K562 (cell line): ENCODE measurements around the gene STAT4. TPM values are rescaled to one million over a fixed set of nuclear protein-coding genes. Genes with fewer than 3 reads are reported as not detected.

Experiments used
- ATAC-seq: fragments of 200-7000 bp; cut with Tn5 transposase; 3 replicates; pipeline ENCODE4 v1.9.1; 2020; ENCODE audit warnings: moderate library complexity
- BruUV-seq: library from RNA; stranded (reverse); fragments of 400-500 nt; replicated peaks from 2 replicates; lab custom pipeline; 2021; lab: Mats Ljungman, UMichigan
- CTCF ChIA-PET: fragments of 300-600 bp; formaldehyde crosslinking; extraction: SDS; loops from one replicate; lab custom pipeline; 2021; ENCODE audit warnings: low intra/inter-chr PET ratio; lab: Yijun Ruan, JAX
- POLR2A ChIA-PET: fragments of 300-600, 350-650 bp; sonication (Branson Sonifier 250); formaldehyde crosslinking; extraction: SDS; loops from one replicate; lab custom pipeline; 2021; ENCODE audit warnings: antibody characterized with exemption, inconsistent platforms; lab: Yijun Ruan, JAX
- DNase-seq, 4 experiments: peaks; one replicate each; pipeline versions ENCODE4 v3.0.0 to v3.0.0-alpha.2; 2011 to 2018; ENCODE audit warnings: low spot score in 3 of 4, mixed read lengths in 3 of 4; ENCODE audit errors: extremely low read depth in 1 of 4
- FAIRE-seq: peaks from 2 replicates; lab custom pipeline; 2011; peaks lifted over from hg19 to GRCh38; lab: Jason Lieb, UNC
- H2AFZ ChIP-seq: 2 replicates; pipeline ENCODE4 v1.6.0; 2011; ENCODE audit warnings: low read depth, low read length, control low read depth, inconsistent platforms
- H3K27ac ChIP-seq: fragments of 200-600 bp; 3 replicates; pipeline ENCODE4 v1.8.0; 2011; ENCODE audit warnings: low read depth, mild to moderate bottlenecking, control low read depth, inconsistent platforms, low read length, moderate library complexity, mixed read lengths; ENCODE audit errors: extremely low read depth
- H3K27me3 ChIP-seq, 2 experiments: fragments of 300-600 bp in 1 of 2; 2 replicates in 1 of 2; 3 replicates in 1 of 2; pipeline versions ENCODE4 v1.6.0 to v1.8.0; 2011; ENCODE audit warnings: inconsistent platforms in 2 of 2, low read length in 2 of 2, mild to moderate bottlenecking in 1 of 2, mixed read lengths in 1 of 2, moderate library complexity in 1 of 2; ENCODE audit not compliant: control insufficient read depth in 2 of 2, insufficient read depth in 2 of 2
- H3K36me3 ChIP-seq: fragments of 300-600 bp; 3 replicates; pipeline ENCODE4 v1.8.0; 2011; ENCODE audit warnings: mild to moderate bottlenecking, low read length, inconsistent platforms; ENCODE audit not compliant: control insufficient read depth, insufficient read depth
- H3K4me1 ChIP-seq, 2 experiments: fragments of 200-600 bp in 1 of 2; replicated peaks in 1 of 2; 2 replicates in 1 of 2; 3 replicates in 1 of 2; pipeline versions ENCODE4 v1.5.1 to v1.8.0; 2011; ENCODE audit warnings: inconsistent platforms in 2 of 2, low read length in 2 of 2, mild to moderate bottlenecking in 1 of 2, mixed read lengths in 1 of 2, moderate library complexity in 1 of 2; ENCODE audit not compliant: control insufficient read depth in 2 of 2, insufficient read depth in 2 of 2
- H3K4me2 ChIP-seq: 2 replicates; pipeline ENCODE4 v1.6.1; 2011; ENCODE audit warnings: low read length, control low read depth, inconsistent platforms, mixed read lengths; ENCODE audit not compliant: insufficient read depth
- H3K4me3 ChIP-seq: fragments of 200-600 bp; sonication (generic), shearing (Covaris generic); 2 replicates; pipeline ENCODE4 v1.5.1; 2016; ENCODE audit warnings: control low read depth, inconsistent platforms
- H3K79me2 ChIP-seq: fragments of 200-600 bp; 3 replicates; pipeline ENCODE4 v1.8.0; 2011; ENCODE audit warnings: low read length, inconsistent platforms; ENCODE audit not compliant: control insufficient read depth, insufficient read depth
- H3K9ac ChIP-seq, 2 experiments: 2 replicates each; pipeline versions ENCODE4 v1.6.0 to v1.6.1; 2011; ENCODE audit warnings: low read depth in 2 of 2, low read length in 2 of 2, control low read depth in 1 of 2, inconsistent platforms in 1 of 2, mild to moderate bottlenecking in 1 of 2, mixed read lengths in 1 of 2; ENCODE audit not compliant: insufficient read depth in 1 of 2
- H3K9me1 ChIP-seq: one replicate; pipeline ENCODE4 v1.6.0; 2011; ENCODE audit warnings: inconsistent platforms, mild to moderate bottlenecking, low read length, moderate library complexity; ENCODE audit not compliant: control insufficient read depth, insufficient read depth
- H3K9me3 ChIP-seq: replicated peaks from 2 replicates; pipeline ENCODE4 v1.5.1; 2011; ENCODE audit warnings: low read depth, low read length, inconsistent platforms; ENCODE audit not compliant: control insufficient read depth, insufficient read depth
- H4K20me1 ChIP-seq: replicated peaks from 2 replicates; pipeline ENCODE4 v1.6.1; 2011; ENCODE audit warnings: low read length, inconsistent platforms, mixed read lengths; ENCODE audit not compliant: control insufficient read depth, insufficient read depth
- BRD9 ChIP-seq: fragments of 450-650 bp; IDR thresholded peaks from 2 replicates; pipeline ENCODE4 v1.6.1; 2018; ENCODE audit warnings: low read depth; ENCODE audit not compliant: partially characterized antibody
- HDAC3 ChIP-seq: fragments of 450-650 bp; IDR thresholded peaks from 2 replicates; pipeline ENCODE4 v1.6.1; 2018; ENCODE audit warnings: borderline replicate concordance, mild to moderate bottlenecking, moderate library complexity; ENCODE audit not compliant: partially characterized antibody
- ILK ChIP-seq: fragments of 450-650 bp; IDR thresholded peaks from 2 replicates; pipeline ENCODE4 v1.6.1; 2016; ENCODE audit warnings: missing genetic modification characterization, low read depth, mild to moderate bottlenecking, missing compliant biosample characterization, moderate library complexity, borderline replicate concordance
- POLR2AphosphoS2 ChIP-seq: IDR thresholded peaks from 2 replicates; pipeline ENCODE4 v1.6.1; 2012; ENCODE audit warnings: low read length, improper control_type of control experiment
- STAG1 ChIP-seq: sonication (generic); formaldehyde crosslinking; IDR thresholded peaks from 2 replicates; pipeline ENCODE4 v1.5.0; 2020; ENCODE audit warnings: missing genetic modification reagents, borderline replicate concordance
- TCFL5 ChIP-seq: fragments of 250-450 bp; sonication (Bioruptor Pico); conservative IDR thresholded peaks from 2 replicates; pipeline ENCODE4 v1.6.1; 2021; ENCODE audit warnings: mild to moderate bottlenecking, moderate library complexity, matching md5 sums
- WGBS: fragments of 100-300 bp; shearing (Covaris generic); methylation state at CpG from one replicate; pipeline ENCODE4 v1.1.6; 2016; ENCODE audit warnings: low coverage, mixed read lengths; ENCODE audit not compliant: insufficient coverage; ENCODE audit errors: missing lambda C conversion rate; 5-methylcytosine and 5-hydroxymethylcytosine counted together
- in situ Hi-C: fragments of 300-500 bp; cut with MboI; formaldehyde crosslinking; loops from 4 replicates; pipeline ENCODE4 v1.15.0; 2018; ENCODE audit warnings: inconsistent platforms, mixed read lengths
- intact Hi-C: fragments of 100-400 bp; cut with micrococcal nuclease; formaldehyde crosslinking; loops from 2 replicates; pipeline ENCODE4 v1.14.2; 2022
- polyA plus RNA-seq, 8 experiments: library from polyadenylated mRNA; depleted of rRNA in 4 of 8; stranded (reverse) in 5 of 8; unstranded in 3 of 8; fragments of >200 nt; fragmentation: Nextera tagmentation in 2 of 8; fragmentation: Illumina TruSeq in 1 of 8; extraction: Ambion mirVana in 2 of 8; extraction: Trizol in 1 of 8; gene quantifications; 2 replicates each; pipeline versions ENCODE4 v1.2.1 to v1.2.3, GENCODE V29; 2011 to 2014; ENCODE audit warnings: inconsistent platforms in 1 of 8, missing spikeins in 1 of 8
- total RNA-seq, 7 experiments: library from RNA; depleted of rRNA in 6 of 7; stranded (reverse); fragments of >200 nt in 6 of 7; fragmentation: Illumina TruSeq in 2 of 7; extraction: Trizol in 2 of 7; gene quantifications; 2 replicates each; pipeline versions ENCODE4 v1.2.1 to v1.2.3, GENCODE V29; 2011 to 2021; ENCODE audit warnings: low replicate concordance in 1 of 7
- TF ChIP-seq, protein P1 (sequence below): sonication (generic); formaldehyde crosslinking; IDR thresholded peaks from 2 replicates; pipeline ENCODE4 v1.8.1; 2022; ENCODE audit warnings: missing genetic modification reagents
- TF ChIP-seq, protein P2 (sequence below): fragments of 450-650 bp; IDR thresholded peaks from 2 replicates; pipeline ENCODE4 v1.6.1; 2014; ENCODE audit warnings: low read depth, mild to moderate bottlenecking, moderate library complexity, borderline replicate concordance
- TF ChIP-seq, protein P3 (sequence below): IDR thresholded peaks from 3 replicates; pipeline ENCODE4 v1.6.1; 2011; ENCODE audit warnings: borderline replicate concordance, mild to moderate bottlenecking, moderate library complexity; ENCODE audit not compliant: insufficient read length; ENCODE audit errors: extremely low read depth

Gene STAT4
- total and polyA plus RNA-seq, 9 of the 15 experiments (the other 6 are each of a cell fraction or from before 2014, with no cell fraction given) = 0.01 to 0.06 (median 0.03) TPM; not detected in 6

DNA sequence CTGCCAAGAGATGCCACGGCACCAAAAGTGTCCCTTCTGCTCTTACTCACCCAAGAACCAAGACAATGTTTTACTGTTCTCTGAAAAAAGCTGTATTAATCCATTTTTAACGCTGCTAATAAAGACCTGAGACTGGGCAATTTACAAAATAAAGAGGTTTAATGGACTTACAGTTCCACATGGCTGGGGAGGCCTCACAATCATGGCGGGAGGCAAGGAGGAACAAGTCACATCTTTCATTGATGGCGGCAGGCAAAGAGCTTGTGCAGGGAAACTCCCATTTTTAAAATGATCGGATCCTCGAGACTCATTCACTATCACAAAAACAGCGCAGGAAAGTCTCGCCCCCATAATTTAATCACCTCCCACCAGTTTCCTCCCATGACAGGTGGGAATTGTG lies 135.0 kb downstream of the STAT4 start:
- H3K27ac ChIP-seq = no peak overlapping the region
- H3K4me2 ChIP-seq = no peak overlapping the region
- WGBS = 77% methylated on average over 8 of the region's 8 CpGs
- ATAC-seq = no peak
- no peak overlapping the region for H3K9ac ChIP-seq
- no peaks in the 10 kb centered on the region for H3K9me1 ChIP-seq
- DNase-seq = no peak
- no TSS peak for BruUV-seq
- TF ChIP-seq STAG1 (CRISPR knock-in tag) (no peak), POLR2AphosphoS2 (no peak)
- TF ChIP-seq, protein P1, sequence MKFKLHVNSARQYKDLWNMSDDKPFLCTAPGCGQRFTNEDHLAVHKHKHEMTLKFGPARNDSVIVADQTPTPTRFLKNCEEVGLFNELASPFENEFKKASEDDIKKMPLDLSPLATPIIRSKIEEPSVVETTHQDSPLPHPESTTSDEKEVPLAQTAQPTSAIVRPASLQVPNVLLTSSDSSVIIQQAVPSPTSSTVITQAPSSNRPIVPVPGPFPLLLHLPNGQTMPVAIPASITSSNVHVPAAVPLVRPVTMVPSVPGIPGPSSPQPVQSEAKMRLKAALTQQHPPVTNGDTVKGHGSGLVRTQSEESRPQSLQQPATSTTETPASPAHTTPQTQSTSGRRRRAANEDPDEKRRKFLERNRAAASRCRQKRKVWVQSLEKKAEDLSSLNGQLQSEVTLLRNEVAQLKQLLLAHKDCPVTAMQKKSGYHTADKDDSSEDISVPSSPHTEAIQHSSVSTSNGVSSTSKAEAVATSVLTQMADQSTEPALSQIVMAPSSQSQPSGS = no peak
- TF ChIP-seq, all 486 proteins: peak for 0
- H3K4me3 ChIP-seq = no peak overlapping the region
- no peak for FAIRE-seq
- H2AFZ ChIP-seq = no peak overlapping the region
- peaks cover 27% of the 10 kb centered on the region for H3K79me2 ChIP-seq
- ChIA-PET POLR2A (no interaction called here), CTCF (no interaction called here)
- in situ Hi-C loops = no loop called here
- peaks cover 5 to 8% of the 10 kb centered on the region in 2 experiments for H3K4me1 ChIP-seq
- no peaks in the 10 kb centered on the region for H3K9me3 ChIP-seq
- intact Hi-C loops = no loop called here
- H3K36me3 ChIP-seq = peaks cover 15% of the 10 kb centered on the region
- H3K27me3 ChIP-seq = no peaks in the 10 kb centered on the region
- no peaks in the 10 kb centered on the region for H4K20me1 ChIP-seq

DNA sequence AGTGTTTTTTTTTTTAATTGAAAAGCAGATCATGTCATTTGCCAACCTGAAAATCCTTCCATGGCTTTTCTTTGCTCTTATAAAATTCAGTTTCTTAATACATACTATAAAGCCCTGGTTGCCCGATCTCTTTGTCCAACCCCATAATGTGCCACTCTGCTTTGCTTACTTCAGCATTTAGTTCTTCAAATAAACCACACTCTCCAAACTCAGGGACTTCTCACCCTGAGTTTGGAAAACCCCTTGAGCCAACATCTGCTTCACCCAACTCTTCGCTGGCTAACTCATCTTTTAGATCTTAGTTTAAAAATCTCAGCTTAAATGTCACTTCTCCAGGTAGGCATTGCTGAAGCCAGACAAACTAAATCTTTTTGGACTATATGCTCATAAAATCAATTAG lies 135.6 kb downstream of the STAT4 start:
- POLR2A ChIA-PET = interaction anchor here (1.0 to 1.2 kb wide), 2 partner anchors 8 to 10 kb away, joined by 4 to 5 read pairs; no protein-coding TSS in a partner anchor
- Histone ChIP-seq H3K9me1 (no peaks in the 10 kb centered on the region), H3K9me3 (no peaks in the 10 kb centered on the region), H3K9ac (no peak overlapping the region), H3K4me1 (peaks cover 5 to 8% of the 10 kb centered on the region in 2 experiments), H3K4me2 (no peak overlapping the region), H3K4me3 (no peak overlapping the region), H3K36me3 (peaks cover 19% of the 10 kb centered on the region), H3K27ac (no peak overlapping the region), H4K20me1 (no peaks in the 10 kb centered on the region), H2AFZ (0 out of 2 replicates have a peak overlapping the region, but pooled peaks have one; percentile 93), H3K27me3 (no peaks in the 10 kb centered on the region), H3K79me2 (peaks cover 24% of the 10 kb centered on the region)
- WGBS = 94% methylated on average over 2 of the region's 2 CpGs
- no TSS peak for BruUV-seq
- CTCF ChIA-PET = no interaction called here
- in situ Hi-C loops (no loop called here), intact Hi-C loops (no loop called here)
- no peak for FAIRE-seq
- no peak for DNase-seq
- no peak for ATAC-seq
- TF ChIP-seq ILK (tag) = no peak
- no peak for TF ChIP-seq BRD9
- TF ChIP-seq, protein P2, sequence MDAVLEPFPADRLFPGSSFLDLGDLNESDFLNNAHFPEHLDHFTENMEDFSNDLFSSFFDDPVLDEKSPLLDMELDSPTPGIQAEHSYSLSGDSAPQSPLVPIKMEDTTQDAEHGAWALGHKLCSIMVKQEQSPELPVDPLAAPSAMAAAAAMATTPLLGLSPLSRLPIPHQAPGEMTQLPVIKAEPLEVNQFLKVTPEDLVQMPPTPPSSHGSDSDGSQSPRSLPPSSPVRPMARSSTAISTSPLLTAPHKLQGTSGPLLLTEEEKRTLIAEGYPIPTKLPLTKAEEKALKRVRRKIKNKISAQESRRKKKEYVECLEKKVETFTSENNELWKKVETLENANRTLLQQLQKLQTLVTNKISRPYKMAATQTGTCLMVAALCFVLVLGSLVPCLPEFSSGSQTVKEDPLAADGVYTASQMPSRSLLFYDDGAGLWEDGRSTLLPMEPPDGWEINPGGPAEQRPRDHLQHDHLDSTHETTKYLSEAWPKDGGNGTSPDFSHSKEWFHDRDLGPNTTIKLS = no peak
- TF ChIP-seq, protein P3, sequence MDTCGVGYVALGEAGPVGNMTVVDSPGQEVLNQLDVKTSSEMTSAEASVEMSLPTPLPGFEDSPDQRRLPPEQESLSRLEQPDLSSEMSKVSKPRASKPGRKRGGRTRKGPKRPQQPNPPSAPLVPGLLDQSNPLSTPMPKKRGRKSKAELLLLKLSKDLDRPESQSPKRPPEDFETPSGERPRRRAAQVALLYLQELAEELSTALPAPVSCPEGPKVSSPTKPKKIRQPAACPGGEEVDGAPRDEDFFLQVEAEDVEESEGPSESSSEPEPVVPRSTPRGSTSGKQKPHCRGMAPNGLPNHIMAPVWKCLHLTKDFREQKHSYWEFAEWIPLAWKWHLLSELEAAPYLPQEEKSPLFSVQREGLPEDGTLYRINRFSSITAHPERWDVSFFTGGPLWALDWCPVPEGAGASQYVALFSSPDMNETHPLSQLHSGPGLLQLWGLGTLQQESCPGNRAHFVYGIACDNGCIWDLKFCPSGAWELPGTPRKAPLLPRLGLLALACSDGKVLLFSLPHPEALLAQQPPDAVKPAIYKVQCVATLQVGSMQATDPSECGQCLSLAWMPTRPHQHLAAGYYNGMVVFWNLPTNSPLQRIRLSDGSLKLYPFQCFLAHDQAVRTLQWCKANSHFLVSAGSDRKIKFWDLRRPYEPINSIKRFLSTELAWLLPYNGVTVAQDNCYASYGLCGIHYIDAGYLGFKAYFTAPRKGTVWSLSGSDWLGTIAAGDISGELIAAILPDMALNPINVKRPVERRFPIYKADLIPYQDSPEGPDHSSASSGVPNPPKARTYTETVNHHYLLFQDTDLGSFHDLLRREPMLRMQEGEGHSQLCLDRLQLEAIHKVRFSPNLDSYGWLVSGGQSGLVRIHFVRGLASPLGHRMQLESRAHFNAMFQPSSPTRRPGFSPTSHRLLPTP = no peak
- TF ChIP-seq HDAC3 = no peak
- TF ChIP-seq TCFL5 (CRISPR knock-in tag) = no peak
